Loucy (cell line): ENCODE results near the gene TCP10L.
A peak's percentile ranks its signal among the peaks of the same experiment; 100 is the strongest.

ENCODE experiments used
- H2AFZ ChIP-seq: fragments of 200-600 bp; sonication (generic); 2 replicates; pipeline ENCODE4 v1.6.0; 2016; ENCODE audit warnings: antibody characterized with exemption, mild to moderate bottlenecking, low read length, moderate library complexity
- H3F3A ChIP-seq: fragments of 200-600 bp; 2 replicates; pipeline ENCODE4 v1.6.0; 2016; ENCODE audit warnings: antibody characterized with exemption, low read depth, mild to moderate bottlenecking
- H3K27me3 ChIP-seq: fragments of 200-600 bp; sonication (generic); 2 replicates; pipeline ENCODE4 v1.6.1; 2014; ENCODE audit warnings: low read length, mild to moderate bottlenecking; ENCODE audit not compliant: insufficient read depth, poor library complexity, severe bottlenecking
- H3K36me3 ChIP-seq: fragments of 200-600 bp; sonication (generic); 2 replicates; pipeline ENCODE4 v1.6.1; 2016; ENCODE audit warnings: low read length; ENCODE audit not compliant: insufficient read depth
- H3K4me1 ChIP-seq: fragments of 200-600 bp; sonication (generic); 2 replicates; pipeline ENCODE4 v1.5.1; 2014; ENCODE audit warnings: low read length, mild to moderate bottlenecking; ENCODE audit not compliant: insufficient read depth, poor library complexity, severe bottlenecking
- H3K4me2 ChIP-seq: fragments of 200-600 bp; sonication (generic); 2 replicates; pipeline ENCODE4 v1.6.0; 2014; ENCODE audit warnings: antibody characterized with exemption, low read length, low read depth, mild to moderate bottlenecking; ENCODE audit not compliant: poor library complexity, severe bottlenecking
- H3K4me3 ChIP-seq: fragments of 200-600 bp; sonication (generic); 2 replicates; pipeline ENCODE4 v1.5.1; 2014; ENCODE audit warnings: low read length, mild to moderate bottlenecking, mixed read lengths; ENCODE audit not compliant: poor library complexity, severe bottlenecking
- H3K79me2 ChIP-seq: fragments of 200-600 bp; sonication (generic); 2 replicates; pipeline ENCODE4 v1.6.1; 2014; ENCODE audit warnings: low read length; ENCODE audit not compliant: insufficient read depth
- H3K9ac ChIP-seq: fragments of 200-600 bp; sonication (generic); 2 replicates; pipeline ENCODE4 v1.6.0; 2014; ENCODE audit warnings: mild to moderate bottlenecking, low read depth, low read length, moderate library complexity; ENCODE audit not compliant: poor library complexity, severe bottlenecking
- H3K9me2 ChIP-seq: fragments of 200-600 bp; sonication (generic); replicated peaks from 2 replicates; pipeline ENCODE4 v1.6.1; 2016; ENCODE audit warnings: low read depth, low read length, mixed read lengths
- H3K9me3 ChIP-seq: fragments of 200-600 bp; sonication (generic); 2 replicates; pipeline ENCODE4 v1.6.1; 2014; ENCODE audit warnings: mild to moderate bottlenecking, antibody characterized with exemption, low read length, low read depth; ENCODE audit not compliant: insufficient read depth
- H4K20me1 ChIP-seq: fragments of 200-600 bp; sonication (generic); 2 replicates; pipeline ENCODE4 v1.6.0; 2014; ENCODE audit warnings: antibody characterized with exemption, low read length, mild to moderate bottlenecking; ENCODE audit not compliant: insufficient read depth, poor library complexity, severe bottlenecking
- EZH2phosphoT487 ChIP-seq: fragments of 200-600 bp; IDR thresholded peaks from 2 replicates; pipeline ENCODE4 v1.6.1; 2018; ENCODE audit warnings: antibody characterized with exemption, mild to moderate bottlenecking, moderate library complexity, borderline replicate concordance
- TF ChIP-seq, protein P1 (sequence below): fragments of 200-600 bp; sonication (generic); conservative IDR thresholded peaks from 2 replicates; pipeline ENCODE4 v1.5.1; 2014; ENCODE audit warnings: mild to moderate bottlenecking, antibody characterized with exemption, low read length

TCP10L gene

DNA sequence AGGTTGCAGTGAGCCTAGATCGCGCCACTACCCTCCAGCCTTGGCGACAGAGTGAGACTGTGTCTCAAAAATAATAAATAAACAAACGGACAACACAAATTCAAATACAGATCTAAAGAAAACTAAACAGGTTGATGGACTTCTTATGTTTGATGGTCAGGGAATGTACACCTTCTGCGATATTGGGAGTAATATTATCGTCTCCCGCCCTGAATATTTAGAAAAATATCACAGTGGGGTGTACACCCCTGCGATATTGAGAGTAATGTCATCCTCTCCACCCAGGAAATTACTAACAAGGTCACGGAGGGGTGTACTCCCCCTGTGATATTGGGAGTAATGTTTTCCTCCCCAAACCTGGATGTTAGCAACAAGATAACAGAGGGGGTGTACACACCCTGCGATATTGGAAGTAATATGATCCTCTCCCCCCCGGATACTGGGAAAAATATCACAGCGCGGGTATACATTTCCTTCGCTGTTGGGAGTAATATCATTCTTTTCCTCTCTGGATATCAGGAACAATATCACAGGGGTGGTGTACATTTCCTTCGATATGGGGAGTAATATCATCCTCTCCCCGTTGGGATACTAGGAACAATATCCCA, 28.2 kb upstream of the TCP10L start:
- Histone ChIP-seq H3K4me2 (peak overlapping the region; percentile 86), H3K9me2 (no peaks in the 10 kb centered on the region), H3K79me2 (peaks cover 23% of the 10 kb centered on the region), H3K27me3 (no peaks in the 10 kb centered on the region), H3K4me1 (peaks cover 15% of the 10 kb centered on the region), H2AFZ (peak overlapping the region; percentile 95; the same call in 1 of the 2 replicates), H3F3A (no peaks in the 10 kb centered on the region), H4K20me1 (peaks cover 14% of the 10 kb centered on the region), H3K36me3 (no peaks in the 10 kb centered on the region), H3K4me3 (peak overlapping the region; percentile 88), H3K9ac (peak overlapping the region; percentile 83), H3K9me3 (no peaks in the 10 kb centered on the region)
- TF ChIP-seq, protein P1, sequence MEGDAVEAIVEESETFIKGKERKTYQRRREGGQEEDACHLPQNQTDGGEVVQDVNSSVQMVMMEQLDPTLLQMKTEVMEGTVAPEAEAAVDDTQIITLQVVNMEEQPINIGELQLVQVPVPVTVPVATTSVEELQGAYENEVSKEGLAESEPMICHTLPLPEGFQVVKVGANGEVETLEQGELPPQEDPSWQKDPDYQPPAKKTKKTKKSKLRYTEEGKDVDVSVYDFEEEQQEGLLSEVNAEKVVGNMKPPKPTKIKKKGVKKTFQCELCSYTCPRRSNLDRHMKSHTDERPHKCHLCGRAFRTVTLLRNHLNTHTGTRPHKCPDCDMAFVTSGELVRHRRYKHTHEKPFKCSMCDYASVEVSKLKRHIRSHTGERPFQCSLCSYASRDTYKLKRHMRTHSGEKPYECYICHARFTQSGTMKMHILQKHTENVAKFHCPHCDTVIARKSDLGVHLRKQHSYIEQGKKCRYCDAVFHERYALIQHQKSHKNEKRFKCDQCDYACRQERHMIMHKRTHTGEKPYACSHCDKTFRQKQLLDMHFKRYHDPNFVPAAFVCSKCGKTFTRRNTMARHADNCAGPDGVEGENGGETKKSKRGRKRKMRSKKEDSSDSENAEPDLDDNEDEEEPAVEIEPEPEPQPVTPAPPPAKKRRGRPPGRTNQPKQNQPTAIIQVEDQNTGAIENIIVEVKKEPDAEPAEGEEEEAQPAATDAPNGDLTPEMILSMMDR = no peak
- no peak for TF ChIP-seq EZH2phosphoT487

DNA sequence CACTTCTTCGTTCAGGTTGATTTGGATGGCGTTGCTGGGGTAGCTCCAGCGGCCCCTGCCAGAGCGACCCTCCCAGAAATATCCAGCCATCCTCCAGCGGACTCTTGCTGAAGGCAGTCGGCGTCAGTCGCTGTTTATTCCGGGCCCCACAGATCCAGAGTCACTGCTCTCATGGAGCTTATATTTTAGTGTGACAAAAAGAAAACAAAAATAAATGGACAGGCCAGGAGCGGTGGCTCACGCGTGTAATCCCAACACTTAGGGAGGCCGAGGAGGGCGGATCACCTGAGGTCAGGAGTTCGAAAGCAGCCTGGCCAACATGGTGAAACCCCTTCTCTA, 27.6 kb upstream of the TCP10L start:
- Histone ChIP-seq H3K4me1 (peaks cover 15% of the 10 kb centered on the region), H3K27me3 (no peaks in the 10 kb centered on the region), H3K4me2 (peak overlapping the region; percentile 86), H3K9ac (peak overlapping the region; percentile 83), H2AFZ (peak overlapping the region; percentile 95), H4K20me1 (peaks cover 14% of the 10 kb centered on the region), H3K9me3 (no peaks in the 10 kb centered on the region), H3K79me2 (peaks cover 23% of the 10 kb centered on the region), H3K36me3 (no peaks in the 10 kb centered on the region), H3K9me2 (no peaks in the 10 kb centered on the region), H3K4me3 (peak overlapping the region; percentile 88), H3F3A (no peaks in the 10 kb centered on the region)
- no peak for TF ChIP-seq EZH2phosphoT487
- TF ChIP-seq, protein P1 = no peak

DNA sequence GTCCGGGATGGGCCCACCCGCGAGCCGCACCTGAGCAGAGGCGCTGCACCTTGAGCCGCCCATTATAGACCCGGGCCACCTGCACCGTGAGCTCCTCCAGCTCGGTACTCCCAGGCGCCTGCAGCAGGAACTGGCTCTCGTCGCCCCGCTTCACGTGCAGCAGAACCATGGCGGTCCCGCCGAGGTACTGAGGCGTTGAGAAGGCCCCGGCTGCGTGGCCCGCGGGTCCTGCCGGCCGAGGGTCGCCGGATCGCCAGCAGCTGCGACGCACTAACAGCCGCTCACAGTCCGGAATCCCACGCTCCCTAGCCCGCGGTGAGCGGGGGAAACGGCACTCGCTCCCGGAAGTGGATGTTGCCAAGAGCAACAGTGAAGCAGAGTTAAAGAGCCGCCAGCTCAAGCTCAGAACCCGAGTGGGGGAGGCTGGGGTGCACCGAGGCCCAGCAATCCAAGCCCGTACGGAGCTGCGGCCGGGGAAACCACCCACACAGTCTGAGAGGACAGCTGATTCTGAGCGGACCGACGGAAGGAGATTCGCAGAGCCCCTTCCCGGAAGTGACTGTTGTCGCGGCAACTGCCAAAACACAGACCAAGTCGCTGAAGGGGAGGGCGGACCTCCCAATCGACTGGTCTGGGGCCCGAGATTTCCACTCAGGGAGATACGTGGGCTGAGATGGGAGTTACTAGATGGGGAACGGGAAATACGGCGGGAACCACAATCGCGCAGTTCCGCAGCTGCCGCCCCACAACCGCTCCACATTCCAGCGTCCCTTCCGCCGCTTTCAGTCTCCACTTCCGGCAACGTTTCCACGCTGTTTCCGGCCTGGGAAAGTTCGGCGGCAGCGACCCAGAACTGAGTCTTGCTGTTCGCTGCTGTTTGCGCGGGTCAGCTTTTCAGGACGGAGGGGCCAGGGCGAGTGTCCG, 27.0 kb upstream of the TCP10L start, which contains the start of gene CFAP298:
TSS of gene CFAP298 (minus strand) at position 303 of the 924 bp plus-strand sequence. CDS start at position 169, 134 bp downstream.
- Histone ChIP-seq H3F3A (no peaks in the 10 kb centered on the region), H3K36me3 (peaks cover 4% of the 10 kb centered on the region; the same call in 1 of the 2 replicates), H2AFZ (peak within 1 kb of the TSS; percentile 95), H3K9me3 (no peaks in the 10 kb centered on the region), H3K9me2 (no peaks in the 10 kb centered on the region), H3K4me2 (peak within 1 kb of the TSS; percentile 86), H3K79me2 (peaks cover 23% of the 10 kb centered on the region), H4K20me1 (peaks cover 14% of the 10 kb centered on the region), H3K4me3 (peak within 1 kb of the TSS; percentile 88), H3K4me1 (peaks cover 15% of the 10 kb centered on the region), H3K27me3 (no peaks in the 10 kb centered on the region), H3K9ac (peak within 1 kb of the TSS; percentile 83)
- no peak for TF ChIP-seq EZH2phosphoT487
- TF ChIP-seq, protein P1 = no peak
